Stimulated activated naive CD4-positive, alpha-beta T cell treated with Interleukin-2 at 50 U/mL for 16 hours (primary cell): Measurements from ENCODE around the gene ATP8B2.

Experiments used
- DNase-seq: peaks from one replicate; lab custom pipeline; 2025; lab: John Stamatoyannopoulos, UW

ATP8B2 gene

DNA sequence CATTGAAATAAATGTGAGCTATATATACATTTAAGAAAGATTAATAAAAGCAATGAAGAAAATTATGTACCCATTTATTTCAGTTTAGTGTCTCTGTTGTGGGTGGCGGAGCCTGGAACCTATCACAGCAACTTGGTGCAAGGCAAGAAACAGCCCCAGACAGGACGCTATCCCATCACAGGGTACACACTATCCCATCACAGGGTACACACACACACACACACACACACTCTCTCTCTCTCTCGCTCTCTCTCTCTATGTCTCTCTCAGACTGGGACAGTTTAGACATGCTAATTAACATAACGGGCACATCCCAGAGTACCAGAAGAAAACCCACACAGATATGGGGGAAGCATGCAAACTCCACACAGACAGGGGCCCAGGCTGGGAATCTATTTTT, 73.4 kb downstream of the ATP8B2 start:
- no peak for DNase-seq

DNA sequence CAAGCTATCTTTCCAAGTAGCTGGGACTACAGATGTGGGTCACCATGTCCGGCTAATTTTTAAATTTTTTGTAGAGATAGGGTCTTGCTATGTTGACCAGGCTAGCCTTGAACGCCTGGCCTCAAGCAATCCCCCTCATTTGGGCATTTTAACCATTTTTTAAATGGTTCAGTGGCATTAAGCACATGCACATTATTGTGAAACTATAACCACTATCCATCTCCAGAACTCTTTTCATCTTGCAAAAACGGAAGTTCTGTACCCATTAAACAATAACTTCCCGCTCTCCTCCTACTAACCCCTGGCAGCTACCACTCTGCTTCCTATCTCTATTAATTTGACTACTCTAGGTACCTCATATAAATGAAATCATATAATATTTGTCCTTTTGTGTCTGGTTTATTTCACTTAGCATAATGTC, 75.1 kb downstream of the ATP8B2 start:
- no peak for DNase-seq
